ENCODE measurements around the gene KIF12.

Gene KIF12

DNA sequence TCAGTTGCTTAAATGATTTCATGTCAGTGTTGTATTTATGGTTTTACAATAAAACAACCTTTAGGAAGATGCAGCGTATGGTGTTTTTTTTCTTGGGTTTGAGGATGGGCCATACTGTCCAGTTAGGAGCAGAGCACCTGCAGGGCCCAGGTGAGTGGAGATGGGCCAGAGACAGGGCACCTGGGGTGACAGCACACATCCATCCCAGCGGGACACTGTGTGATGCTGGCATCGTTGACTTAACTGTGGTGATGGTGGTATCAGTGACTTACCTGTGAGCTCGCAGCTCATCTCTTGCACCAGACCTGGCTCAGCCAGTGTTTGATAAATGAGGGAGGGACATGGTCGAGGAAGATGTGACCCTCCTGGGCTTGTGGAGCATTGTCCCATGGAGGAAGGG, 42.6 kb downstream of the KIF12 start:
- peaks cover 42% of the 10 kb centered on the region for H3K36me3 Mint-ChIP-seq (ENCODE audit: low read depth)
- no peak overlapping the region for H3K27ac Mint-ChIP-seq
- no peak for DNase-seq

DNA sequence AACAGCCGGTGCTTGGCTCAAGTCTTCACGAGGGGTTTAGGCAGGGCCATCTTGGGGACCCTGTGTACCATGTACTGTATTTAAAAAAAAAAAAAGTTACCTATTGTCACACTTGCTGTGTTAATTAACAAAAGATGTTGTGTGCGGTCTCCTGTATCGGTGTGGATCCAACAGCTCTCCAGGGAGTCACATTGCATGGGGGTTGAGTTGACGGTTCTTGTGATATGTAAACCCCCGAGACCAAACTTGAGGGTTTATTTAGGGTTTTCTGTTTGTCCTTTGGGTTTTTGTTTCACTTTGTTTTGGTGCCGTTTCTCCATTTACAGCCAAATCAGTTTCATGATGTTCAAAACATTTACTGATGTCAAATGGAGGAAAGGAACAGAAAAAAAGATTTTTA, 43.2 kb downstream of the KIF12 start:
- Mint-ChIP-seq H3K4me1 (peaks cover 60% of the 10 kb centered on the region), H3K4me3 (peak overlapping the region; percentile 69), H3K36me3 (ENCODE audit: low read depth) (peaks cover 48% of the 10 kb centered on the region), H3K9me3 (no peaks in the 10 kb centered on the region), H3K27me3 (ENCODE audit: low read depth, poor library complexity) (no peaks in the 10 kb centered on the region), H3K27ac (peak overlapping the region; percentile 84)
- no peak for DNase-seq
- TF ChIP-seq, protein P1, sequence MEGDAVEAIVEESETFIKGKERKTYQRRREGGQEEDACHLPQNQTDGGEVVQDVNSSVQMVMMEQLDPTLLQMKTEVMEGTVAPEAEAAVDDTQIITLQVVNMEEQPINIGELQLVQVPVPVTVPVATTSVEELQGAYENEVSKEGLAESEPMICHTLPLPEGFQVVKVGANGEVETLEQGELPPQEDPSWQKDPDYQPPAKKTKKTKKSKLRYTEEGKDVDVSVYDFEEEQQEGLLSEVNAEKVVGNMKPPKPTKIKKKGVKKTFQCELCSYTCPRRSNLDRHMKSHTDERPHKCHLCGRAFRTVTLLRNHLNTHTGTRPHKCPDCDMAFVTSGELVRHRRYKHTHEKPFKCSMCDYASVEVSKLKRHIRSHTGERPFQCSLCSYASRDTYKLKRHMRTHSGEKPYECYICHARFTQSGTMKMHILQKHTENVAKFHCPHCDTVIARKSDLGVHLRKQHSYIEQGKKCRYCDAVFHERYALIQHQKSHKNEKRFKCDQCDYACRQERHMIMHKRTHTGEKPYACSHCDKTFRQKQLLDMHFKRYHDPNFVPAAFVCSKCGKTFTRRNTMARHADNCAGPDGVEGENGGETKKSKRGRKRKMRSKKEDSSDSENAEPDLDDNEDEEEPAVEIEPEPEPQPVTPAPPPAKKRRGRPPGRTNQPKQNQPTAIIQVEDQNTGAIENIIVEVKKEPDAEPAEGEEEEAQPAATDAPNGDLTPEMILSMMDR (IDR thresholded peaks at IDR 0.05) = no peak

More for the DNA sequence above, 42.6 kb downstream of the KIF12 start:
- TF ChIP-seq, protein P1 (IDR thresholded peaks at IDR 0.05) = no peak
- Mint-ChIP-seq H3K9me3 (no peaks in the 10 kb centered on the region), H3K4me3 (peak overlapping the region; percentile 37), H3K4me1 (peaks cover 62% of the 10 kb centered on the region), H3K27me3 (ENCODE audit: low read depth, poor library complexity) (no peaks in the 10 kb centered on the region)

DNA sequence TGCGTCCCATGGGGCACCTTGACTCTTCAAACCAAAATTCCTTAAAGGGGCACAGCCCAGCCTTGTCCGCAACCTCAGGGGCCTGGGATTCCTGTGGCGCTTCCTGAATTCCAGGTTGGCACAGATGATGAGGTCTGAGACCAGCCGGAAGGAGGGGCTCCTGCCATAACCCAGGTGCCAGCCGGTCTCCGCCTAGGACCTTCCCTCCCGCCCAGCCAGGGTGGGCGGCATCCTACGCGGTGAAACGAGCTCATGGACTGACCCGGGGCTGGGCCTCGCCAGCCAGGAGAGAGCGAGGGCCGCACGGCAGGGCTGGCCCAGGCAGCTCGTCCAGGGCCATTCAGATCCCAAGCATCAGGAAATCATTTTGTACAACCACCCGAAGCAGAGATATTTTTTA, 44.0 kb downstream of the KIF12 start:
- Mint-ChIP-seq H3K36me3 (ENCODE audit: low read depth) (peaks cover 57% of the 10 kb centered on the region), H3K4me1 (peaks cover 52% of the 10 kb centered on the region), H3K27ac (no peak overlapping the region), H3K9me3 (no peaks in the 10 kb centered on the region), H3K27me3 (ENCODE audit: low read depth, poor library complexity) (no peaks in the 10 kb centered on the region), H3K4me3 (no peak overlapping the region)
- DNase-seq = no peak
- TF ChIP-seq, protein P1 (IDR thresholded peaks at IDR 0.05) = no peak

DNA sequence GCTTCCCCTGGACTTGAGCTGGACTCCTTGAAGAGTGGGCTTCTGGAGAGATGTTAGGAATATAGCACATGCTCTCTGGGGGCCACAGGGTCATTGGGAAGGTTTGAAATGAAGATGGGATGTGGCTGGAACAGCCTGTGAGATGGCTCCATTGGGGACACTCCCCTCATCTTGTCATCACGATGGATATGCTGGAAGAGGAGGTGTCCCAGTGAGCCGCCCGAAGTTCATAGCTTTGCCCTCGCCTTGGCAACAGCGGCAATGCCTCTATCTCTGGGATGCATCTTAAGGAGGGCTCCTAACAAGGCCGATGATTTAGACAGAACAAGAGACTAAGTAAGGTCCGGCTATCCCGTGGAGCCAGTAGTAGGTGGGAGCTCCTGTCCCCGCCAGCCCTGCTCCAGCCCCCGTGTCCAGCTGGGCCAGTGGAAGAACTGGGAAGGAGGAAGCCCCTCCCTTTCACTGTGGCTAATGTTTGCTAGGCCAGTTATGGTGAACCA, 44.9 kb downstream of the KIF12 start:
- no peak overlapping the region for H3K27ac Mint-ChIP-seq
- H3K4me3 Mint-ChIP-seq = no peak overlapping the region
- H3K36me3 Mint-ChIP-seq (ENCODE audit: low read depth) = peaks cover 63% of the 10 kb centered on the region
- DNase-seq = no peak
- TF ChIP-seq, protein P1 (IDR thresholded peaks at IDR 0.05) = no peak
- no peaks in the 10 kb centered on the region for H3K27me3 Mint-ChIP-seq (ENCODE audit: low read depth, poor library complexity)
- no peaks in the 10 kb centered on the region for H3K9me3 Mint-ChIP-seq
- peaks cover 44% of the 10 kb centered on the region for H3K4me1 Mint-ChIP-seq

DNA sequence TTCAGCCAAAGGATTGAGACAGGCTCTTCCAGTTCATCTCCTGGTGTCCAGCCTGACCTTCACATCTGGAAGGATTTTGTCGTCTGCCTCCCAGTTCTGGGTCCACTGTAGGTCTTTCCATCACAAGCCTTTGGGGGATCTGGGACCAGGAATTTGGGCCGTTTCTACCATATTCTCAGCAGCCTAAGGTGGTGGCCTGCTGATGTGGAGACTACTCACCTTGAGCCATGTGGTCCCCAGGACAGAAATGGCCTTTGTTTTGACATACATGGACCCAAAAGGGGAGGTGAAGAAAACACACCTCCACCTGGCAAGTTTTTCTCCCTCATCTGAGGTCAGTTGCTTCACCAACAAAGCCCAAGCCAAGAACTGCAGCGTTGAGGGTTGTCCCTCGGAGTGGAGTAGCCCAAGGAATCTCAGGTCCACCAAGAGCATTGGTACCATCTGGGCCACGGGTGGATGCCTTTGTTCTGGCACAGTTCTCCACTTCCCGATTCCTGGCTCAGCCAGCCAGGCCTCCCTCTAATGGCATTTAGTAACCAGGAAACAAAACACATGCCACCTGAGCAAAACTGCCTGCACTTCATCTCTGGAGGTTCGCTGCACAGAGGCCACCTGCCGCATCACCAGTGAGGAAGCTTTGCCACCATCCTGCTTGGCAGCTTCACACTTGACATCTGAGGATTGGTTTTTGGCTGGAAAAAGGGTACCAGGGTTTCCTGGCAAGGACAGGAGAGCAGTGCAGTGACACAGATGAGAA, 45.7 kb downstream of the KIF12 start:
- TF ChIP-seq, protein P1 (IDR thresholded peaks at IDR 0.05) = no peak

DNA sequence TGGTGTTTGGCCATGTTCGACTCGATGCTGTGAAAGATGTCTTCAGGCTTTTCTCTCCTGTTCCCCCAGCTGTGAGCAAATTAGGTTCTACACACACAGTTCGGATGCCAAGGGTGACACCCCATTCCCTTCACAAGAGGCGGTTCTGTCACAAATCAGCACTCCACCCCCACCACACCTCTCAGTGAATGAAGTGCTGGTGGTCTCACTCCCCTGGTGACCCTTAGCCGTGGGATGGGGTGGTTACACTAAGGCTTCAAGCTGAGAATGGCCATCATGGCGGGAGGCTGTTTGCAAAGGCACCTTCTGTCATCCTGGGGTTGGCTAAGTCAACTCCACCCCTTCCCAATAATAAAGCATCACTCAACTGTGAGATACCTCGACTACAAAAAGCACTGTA, 47.4 kb downstream of the KIF12 start:
- peaks cover 66% of the 10 kb centered on the region for H3K36me3 Mint-ChIP-seq (ENCODE audit: low read depth)
- no peaks in the 10 kb centered on the region for H3K9me3 Mint-ChIP-seq
- H3K27me3 Mint-ChIP-seq (ENCODE audit: low read depth, poor library complexity) = no peaks in the 10 kb centered on the region
- no peak for DNase-seq
- no peak overlapping the region for H3K27ac Mint-ChIP-seq
- TF ChIP-seq, protein P1 (IDR thresholded peaks at IDR 0.05) = no peak
- H3K4me1 Mint-ChIP-seq = peaks cover 23% of the 10 kb centered on the region
- no peak overlapping the region for H3K4me3 Mint-ChIP-seq

More for the DNA sequence above, 45.7 kb downstream of the KIF12 start:
- H3K27ac Mint-ChIP-seq = peak overlapping the region; percentile 76
- no peaks in the 10 kb centered on the region for H3K27me3 Mint-ChIP-seq (ENCODE audit: low read depth, poor library complexity)
- H3K9me3 Mint-ChIP-seq = no peaks in the 10 kb centered on the region
- H3K4me3 Mint-ChIP-seq = no peak overlapping the region
- peaks cover 36% of the 10 kb centered on the region for H3K4me1 Mint-ChIP-seq
- no peak for DNase-seq
- H3K36me3 Mint-ChIP-seq (ENCODE audit: low read depth) = peaks cover 69% of the 10 kb centered on the region
